Measurements from ENCODE around the gene FBXO10.

GRCh38 chr9:37496020-37496419, 80.2 kb downstream of the FBXO10 start:
- TF ChIP-seq CTCF (IDR thresholded peaks at IDR 0.05), result no peak
- TF ChIP-seq POLR2A (IDR thresholded peaks at IDR 0.05), result no peak

Measured in testis (tissue), 2 donors.